ENCODE data around the gene OPRL1.

DNA sequence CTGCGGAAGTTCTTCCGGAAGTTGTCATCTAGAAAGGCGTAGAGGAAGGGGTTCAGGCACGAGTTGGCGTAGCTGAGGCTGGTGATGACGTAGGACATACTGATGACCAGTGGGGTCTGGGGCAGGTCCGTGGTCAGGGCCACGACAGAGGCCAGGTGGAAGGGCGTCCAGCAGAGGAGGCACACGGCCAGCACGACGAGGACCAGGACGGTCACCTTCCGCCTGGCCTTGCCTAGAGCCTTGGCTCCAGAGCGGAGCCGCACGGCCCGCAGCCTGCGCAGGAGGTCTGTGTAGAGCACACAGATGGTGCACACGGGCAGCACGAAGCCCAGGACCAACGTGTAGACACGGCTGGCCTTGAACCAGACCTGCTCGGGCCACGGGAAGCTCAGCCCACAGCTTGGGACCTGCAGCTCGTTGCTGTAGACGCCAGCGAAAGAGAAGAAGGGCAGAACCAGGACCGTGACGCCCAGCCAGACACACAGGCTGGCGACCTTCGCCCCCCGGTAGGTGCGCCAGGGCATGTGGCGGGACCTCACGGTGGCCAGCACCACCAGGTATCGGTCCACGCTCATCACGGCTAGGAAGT is 26.1 kb downstream of the OPRL1 start:
- TF ChIP-seq ZNF274 (IDR thresholded peaks at IDR 0.05; ENCODE audit: low read length) = no peak
- TF ChIP-seq ZNF274 (tag by site-specific recombination; IDR thresholded peaks at IDR 0.05; ENCODE audit: borderline replicate concordance) = no peak
- no peak for TF ChIP-seq ZBTB20 (tag by site-specific recombination; IDR thresholded peaks at IDR 0.05)
- TF ChIP-seq ZNF423 (tag by site-specific recombination; IDR thresholded peaks at IDR 0.05) = no peak
- TF ChIP-seq, protein P1, sequence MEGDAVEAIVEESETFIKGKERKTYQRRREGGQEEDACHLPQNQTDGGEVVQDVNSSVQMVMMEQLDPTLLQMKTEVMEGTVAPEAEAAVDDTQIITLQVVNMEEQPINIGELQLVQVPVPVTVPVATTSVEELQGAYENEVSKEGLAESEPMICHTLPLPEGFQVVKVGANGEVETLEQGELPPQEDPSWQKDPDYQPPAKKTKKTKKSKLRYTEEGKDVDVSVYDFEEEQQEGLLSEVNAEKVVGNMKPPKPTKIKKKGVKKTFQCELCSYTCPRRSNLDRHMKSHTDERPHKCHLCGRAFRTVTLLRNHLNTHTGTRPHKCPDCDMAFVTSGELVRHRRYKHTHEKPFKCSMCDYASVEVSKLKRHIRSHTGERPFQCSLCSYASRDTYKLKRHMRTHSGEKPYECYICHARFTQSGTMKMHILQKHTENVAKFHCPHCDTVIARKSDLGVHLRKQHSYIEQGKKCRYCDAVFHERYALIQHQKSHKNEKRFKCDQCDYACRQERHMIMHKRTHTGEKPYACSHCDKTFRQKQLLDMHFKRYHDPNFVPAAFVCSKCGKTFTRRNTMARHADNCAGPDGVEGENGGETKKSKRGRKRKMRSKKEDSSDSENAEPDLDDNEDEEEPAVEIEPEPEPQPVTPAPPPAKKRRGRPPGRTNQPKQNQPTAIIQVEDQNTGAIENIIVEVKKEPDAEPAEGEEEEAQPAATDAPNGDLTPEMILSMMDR (tag by site-specific recombination; IDR thresholded peaks at IDR 0.05) = no peak
- TF ChIP-seq ZNF837 (tag by site-specific recombination; IDR thresholded peaks at IDR 0.05) = no peak
- no peak for TF ChIP-seq HOXA7 (CRISPR knock-in tag; IDR thresholded peaks at IDR 0.05; ENCODE audit: borderline replicate concordance)
- TF ChIP-seq ZNF843 (tag by site-specific recombination; IDR thresholded peaks at IDR 0.05) = no peak

All from HEK293 (cell line).